Measurements from ENCODE around the gene ZNF512B.

GRCh38 chr20:63974402-63975200 lies 4.9 kb upstream of the ZNF512B start:
- TF ChIP-seq, protein P1, sequence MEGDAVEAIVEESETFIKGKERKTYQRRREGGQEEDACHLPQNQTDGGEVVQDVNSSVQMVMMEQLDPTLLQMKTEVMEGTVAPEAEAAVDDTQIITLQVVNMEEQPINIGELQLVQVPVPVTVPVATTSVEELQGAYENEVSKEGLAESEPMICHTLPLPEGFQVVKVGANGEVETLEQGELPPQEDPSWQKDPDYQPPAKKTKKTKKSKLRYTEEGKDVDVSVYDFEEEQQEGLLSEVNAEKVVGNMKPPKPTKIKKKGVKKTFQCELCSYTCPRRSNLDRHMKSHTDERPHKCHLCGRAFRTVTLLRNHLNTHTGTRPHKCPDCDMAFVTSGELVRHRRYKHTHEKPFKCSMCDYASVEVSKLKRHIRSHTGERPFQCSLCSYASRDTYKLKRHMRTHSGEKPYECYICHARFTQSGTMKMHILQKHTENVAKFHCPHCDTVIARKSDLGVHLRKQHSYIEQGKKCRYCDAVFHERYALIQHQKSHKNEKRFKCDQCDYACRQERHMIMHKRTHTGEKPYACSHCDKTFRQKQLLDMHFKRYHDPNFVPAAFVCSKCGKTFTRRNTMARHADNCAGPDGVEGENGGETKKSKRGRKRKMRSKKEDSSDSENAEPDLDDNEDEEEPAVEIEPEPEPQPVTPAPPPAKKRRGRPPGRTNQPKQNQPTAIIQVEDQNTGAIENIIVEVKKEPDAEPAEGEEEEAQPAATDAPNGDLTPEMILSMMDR (IDR thresholded peaks at IDR 0.05): no peak
- no peak for TF ChIP-seq ZFX (IDR thresholded peaks at IDR 0.05; ENCODE audit: borderline replicate concordance)
